Measurements from ENCODE around the gene ENPP5.

Gene ENPP5, protein sequence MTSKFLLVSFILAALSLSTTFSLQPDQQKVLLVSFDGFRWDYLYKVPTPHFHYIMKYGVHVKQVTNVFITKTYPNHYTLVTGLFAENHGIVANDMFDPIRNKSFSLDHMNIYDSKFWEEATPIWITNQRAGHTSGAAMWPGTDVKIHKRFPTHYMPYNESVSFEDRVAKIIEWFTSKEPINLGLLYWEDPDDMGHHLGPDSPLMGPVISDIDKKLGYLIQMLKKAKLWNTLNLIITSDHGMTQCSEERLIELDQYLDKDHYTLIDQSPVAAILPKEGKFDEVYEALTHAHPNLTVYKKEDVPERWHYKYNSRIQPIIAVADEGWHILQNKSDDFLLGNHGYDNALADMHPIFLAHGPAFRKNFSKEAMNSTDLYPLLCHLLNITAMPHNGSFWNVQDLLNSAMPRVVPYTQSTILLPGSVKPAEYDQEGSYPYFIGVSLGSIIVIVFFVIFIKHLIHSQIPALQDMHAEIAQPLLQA
- total RNA-seq, result 0 to 0.20 (median 0.06) reads per million in 18 experiments

DNA sequence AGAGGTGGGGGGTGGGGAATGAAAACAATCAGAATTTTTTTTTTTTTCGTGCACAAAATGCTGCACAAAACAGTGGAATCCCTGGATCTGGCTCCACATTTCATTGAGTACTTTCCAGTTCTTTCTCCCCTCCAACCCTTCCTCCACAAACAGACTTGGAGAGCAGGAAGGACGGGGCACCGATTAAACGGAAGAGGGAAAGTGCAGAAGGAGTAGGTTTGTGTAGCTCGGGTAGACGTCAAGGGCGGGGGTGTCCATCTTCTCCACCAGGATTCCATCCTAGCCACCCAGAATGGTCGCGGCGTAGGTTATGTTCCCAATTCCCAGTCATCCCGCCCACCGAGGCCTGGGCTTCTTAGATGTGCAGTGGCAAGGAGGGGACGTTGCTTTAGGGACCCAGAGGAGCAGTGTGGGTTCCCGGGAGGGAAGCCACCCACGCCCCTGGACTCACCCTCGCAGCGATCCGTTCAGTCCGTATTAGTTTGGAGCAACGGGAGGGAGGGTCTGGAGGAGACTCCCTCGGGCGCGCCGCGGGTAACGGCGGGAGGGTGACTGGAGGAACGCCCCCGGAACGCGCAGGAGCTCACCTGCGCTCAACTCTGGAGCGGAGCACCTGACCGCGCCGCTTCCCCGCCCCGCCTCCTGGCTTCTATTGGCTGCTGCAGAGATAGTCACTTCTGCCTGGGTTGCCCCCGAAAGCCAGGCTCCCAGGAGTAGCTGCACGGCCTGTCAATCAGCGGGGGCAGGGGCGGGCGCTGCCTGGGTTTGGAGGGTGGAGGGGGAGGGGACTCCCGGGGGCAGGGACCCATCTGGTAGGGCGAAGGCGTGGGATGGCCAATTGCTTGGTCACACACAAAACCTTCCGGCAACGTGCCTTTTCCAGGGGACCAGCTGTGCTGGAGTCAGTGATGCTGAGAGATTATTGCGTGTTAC, at the start of gene ENPP5:
ENPP5 (minus strand) TSS at position 624 of the 933 bp plus-strand sequence. CDS start 2,718 bp downstream, outside the sequence.
- DNase-seq, result no peak

DNA sequence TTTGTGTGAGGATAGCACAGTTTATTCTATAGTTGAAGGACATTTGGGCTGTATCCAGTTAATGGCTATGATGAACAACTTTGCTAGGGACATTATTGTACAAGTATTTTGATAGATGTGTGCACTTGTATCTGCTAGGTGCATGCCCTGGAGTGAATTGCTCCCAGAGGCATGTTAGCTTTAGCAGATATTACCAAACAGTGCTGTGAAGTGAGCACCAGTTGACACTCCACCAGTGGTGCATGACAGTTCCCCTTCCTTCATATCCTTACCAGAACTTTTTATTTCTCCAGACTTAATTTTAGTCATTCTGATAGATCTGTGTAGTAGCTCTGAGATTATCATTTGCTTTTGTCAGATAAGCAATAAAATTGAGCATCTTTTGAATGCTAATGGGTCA, 48.9 kb upstream of the ENPP5 start:
- DNase-seq, result no peak

DNA sequence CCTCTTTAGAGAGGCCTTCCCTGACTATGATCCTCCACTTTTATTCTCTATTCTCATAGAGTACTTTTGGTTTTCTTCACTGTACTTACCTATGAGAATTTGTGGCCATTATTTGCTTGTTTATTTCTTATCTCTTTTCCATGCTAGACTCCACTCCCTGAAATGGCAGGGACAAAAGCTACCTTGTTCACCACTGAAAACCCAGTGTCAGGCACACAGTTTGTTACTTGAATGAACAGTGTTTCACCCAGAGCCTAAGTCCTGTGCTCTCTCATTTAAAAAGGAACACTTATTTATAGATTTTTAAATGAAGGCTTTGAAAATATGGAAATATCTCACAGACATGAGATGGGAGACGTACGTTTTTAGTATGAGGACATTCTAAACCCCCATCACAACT, 47.7 kb upstream of the ENPP5 start:
- DNase-seq, result no peak

DNA sequence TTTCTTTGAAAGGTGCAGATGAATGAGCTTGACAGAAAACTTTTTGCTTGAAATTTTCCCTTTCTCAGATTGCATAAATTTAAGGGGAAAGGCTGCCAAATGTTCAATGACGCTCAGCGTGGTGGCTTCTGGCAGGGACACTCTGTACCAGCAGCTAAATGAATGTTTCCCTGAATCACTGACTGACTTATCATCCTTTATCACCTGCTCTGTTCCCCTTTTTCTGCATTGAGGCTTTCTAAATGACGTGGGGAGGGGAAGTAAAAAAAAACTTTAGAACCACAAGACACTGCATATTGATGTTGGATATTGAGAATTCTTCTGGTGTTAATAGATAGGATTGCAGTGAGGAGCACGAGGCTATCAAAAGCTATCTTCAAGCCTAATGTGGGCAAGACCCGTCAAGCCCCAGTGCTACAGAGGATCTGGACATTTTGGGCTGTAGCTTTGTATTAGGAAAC, 46.9 kb upstream of the ENPP5 start:
- peak in 1 of 2 donors; percentile 13 for DNase-seq

DNA sequence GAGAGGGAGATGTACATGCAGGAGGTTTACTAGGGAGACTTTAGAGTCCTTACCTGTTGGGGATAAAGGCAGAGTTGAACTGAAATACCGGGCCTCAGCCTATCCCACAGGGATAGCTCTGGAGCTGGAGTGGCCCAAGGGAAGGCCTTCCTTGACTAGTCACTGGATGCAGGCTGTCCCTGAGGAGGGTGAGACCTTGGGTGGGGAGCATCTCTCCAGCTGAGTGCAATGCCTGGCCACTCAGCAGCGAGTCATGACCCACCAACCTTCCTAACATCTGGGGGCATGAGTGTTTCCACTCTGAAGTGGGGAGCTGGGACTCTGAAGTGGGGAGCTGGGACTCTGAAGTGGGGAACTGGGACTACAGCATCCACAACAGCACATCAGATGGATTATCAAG, 46.1 kb upstream of the ENPP5 start:
- no peak for DNase-seq

DNA sequence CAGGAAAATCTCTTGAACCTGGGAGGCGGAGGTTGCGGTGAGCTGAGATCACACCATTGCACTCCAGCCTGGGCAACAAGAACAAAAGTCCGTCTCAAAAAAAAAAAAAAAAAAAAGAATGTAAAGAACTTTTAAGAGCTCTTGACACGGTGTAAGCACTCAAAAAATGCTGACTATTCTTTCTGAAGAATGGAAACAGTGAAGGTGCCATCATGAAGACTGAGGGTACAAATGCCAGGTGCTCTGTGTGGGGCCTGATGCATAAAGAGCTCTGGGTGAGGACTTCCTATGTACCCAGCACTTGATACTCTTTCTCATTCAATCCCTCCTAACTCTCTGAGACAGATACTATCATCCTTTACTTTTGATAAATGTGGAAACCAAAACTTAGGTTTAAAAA, 45.0 kb upstream of the ENPP5 start:
- DNase-seq, result no peak

DNA sequence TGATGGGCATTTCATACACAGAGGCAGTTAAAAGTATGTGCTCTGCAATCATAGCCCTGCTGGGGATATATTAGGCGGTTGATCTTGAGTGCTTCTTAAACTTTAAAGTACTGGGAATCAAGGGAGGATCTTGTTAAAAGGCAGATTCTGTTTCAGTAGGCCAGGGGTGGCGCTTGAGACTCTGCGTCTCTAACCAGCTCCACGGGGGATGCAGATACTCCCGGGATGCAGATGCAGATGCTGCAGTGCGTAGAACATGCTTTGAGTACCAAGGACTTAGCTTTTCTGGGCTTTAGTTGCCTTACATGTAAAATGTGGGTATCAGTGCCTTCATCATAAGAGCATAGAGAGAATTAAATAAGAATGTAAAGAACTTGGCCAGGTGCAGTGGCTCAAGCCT, 44.4 kb upstream of the ENPP5 start:
- no peak for DNase-seq

DNA sequence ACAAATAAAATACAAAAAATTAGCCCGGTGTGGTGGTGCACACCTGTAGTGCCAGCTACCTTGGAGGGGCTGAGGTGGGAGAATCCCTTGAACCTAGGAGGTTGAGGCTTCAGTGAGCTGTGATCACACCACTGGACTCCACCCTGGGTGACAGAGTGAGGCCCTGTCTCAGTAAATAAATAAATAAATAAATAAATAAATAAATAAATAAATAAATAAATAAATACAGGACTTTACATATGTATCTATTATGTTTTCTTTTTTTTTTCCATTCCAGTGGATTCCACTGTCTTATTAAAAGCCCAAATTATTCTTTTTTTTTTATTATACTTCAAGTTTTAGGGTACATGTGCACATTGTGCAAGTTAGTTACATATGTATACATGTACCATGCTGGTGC, 41.1 kb upstream of the ENPP5 start:
- no peak for DNase-seq

DNA sequence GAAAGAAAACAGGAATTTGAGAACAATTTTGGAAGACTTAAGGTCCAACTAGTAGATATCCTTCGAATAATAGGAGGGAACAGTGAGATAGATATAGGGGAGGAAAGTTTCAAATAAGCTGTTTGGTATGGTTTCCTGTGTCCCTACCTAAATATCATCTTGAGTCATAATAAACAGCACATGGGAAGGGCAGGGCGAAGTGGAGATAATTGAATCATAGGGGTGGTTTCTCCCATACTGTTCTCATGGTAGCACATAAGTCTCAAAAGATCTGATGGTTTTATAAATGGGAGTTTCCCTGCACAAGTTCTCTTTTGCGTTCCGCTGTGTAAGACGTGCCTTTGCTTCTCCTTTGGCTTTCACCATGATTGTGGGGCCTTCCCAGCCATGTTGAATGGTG, 39.5 kb upstream of the ENPP5 start:
- DNase-seq, result no peak

DNA sequence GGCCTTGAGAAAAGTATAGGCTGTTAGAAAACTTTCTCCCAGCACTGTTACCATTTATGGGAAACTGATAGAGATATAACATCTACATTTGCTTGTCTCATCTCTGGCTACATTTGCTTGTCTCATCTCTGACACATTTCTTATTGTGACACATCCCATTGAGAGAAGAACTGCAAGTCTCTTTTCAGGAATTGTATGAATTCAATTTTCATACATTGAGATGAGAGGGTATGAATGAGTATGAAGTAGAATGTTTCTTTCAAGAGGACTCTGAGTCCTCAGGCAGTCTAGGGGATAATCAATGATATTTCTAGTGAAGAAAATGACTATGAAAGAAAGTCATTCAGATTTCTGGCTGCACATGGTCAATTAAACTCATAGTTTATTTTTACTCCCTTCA, 37.5 kb upstream of the ENPP5 start:
- no peak for DNase-seq

DNA sequence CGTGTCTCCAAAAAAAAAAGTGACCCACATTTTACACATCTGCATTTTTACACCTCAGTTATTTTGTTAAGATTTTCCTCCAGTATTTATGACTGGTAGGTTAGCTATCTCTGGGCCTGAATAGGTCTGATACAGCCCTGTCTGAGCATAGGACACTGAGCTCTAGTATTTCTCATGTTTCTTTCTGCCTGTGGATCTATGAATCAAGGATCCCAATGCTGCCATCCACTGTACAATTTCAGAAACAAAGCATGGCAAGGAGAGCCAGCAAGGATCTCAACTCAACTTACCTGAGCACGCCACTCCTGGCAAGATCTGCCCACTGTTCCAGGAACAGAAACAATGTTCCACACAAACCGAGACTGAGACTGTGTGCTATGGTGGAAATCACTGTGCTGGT, 36.4 kb upstream of the ENPP5 start:
- DNase-seq, result no peak

DNA sequence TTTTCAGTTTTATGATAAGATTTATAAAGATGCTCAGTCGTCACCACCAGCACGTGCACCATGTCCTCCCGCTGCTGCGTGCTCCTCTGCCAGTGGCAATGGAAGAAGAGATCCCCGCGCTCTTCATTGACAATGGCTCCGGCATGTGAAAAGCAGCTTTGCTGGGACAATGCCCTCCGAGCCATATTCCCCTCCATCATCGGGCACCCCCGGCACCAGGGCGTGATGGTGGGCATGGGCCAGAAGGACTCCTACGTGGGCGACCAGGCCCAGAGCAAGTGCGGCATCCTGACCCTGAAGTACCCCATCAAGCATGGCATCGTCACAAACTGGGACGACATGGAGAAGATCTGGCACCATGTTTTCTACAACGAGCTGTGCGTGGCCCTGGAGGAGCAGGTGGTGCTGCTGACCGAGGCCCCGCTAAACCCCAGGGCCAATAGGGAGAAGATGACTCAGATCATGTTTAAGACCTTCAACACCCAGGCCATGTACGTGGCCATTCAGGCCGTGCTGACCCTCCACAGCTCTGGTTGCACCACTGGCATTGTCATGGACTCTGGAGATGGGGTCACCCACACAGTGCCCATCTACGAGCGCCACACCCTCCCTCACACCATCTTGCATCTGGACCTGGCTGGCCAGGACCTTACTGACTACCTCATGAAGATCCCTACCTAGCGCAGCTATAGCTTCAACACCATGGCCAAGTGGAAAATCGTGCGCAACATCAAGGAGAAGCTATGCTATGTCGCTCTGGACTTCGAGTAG, 34.3 kb upstream of the ENPP5 start:
- no peak for DNase-seq

DNA sequence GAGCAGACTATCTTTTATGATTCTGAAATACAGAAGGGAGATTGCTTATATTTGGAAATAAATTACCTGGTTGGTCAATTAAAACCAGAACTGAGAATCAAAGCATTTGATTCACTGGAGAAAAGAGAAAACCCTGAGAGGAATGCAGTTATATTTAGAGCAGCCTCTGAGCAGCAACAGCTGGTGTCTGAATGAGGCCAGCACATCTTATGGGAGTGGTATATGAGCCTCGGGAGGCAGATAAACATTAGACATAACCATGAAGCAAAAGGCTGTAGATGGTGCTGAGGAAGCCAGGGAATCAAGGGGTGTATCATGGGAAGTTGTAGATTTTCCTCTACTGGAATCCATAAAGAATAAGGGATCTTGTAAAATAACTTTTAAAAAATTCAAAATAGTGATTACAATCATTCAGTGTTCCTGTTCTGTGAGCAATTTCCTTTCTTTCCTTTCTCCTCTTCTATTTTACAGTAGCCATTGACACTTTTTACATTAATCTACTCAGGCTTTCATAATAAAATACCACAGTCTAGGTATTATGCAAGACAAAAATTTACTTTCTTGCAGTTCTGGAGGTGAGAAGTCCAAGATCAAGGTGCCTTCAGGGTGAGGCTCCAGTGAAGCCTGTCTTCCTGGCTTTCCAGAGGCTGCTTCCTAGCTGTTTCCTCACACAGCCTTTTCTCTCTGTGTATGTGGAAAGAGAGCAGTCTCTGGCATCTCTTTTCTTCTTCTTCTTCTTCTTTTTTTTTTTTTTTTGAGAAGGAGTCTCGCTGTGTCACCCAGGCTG, 32.8 kb upstream of the ENPP5 start:
- DNase-seq, result no peak

DNA sequence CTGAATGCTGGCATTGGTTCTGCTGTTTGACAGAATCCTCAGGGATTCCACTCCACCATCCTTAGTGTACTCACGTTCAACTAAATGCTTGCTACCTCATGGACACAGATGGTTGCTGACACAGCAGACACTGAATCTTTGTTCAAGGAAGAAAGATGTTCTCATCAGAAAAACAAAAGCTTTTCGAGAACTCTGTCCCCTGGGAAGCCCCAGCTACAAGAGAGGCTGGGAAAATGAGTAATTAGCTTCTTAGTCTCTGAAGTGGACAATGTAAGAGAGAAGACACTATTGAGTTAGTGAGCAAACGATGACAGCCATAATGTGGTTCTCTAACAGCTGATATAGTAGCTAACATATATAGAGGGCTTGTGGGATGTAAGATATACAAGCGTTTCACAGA, 30.9 kb upstream of the ENPP5 start:
- DNase-seq, result no peak

DNA sequence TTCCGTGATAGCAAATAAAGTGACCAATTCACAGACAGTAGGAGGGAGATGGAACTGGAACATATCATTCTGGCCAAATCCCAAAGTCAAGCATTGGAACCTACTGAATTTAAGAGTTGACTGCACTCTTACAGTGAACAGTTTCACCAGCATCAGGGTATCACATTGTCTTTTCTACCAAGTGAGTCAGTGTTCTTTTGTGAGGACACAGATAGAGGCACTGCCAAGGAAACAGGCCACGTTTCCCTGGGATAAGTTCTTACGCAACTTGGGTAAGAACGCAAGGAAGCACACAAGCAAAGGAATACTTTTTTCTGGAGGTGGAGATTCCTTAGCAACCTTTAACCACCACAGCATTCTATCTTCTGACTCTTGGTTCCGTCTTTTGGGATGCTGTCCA, 28.6 kb upstream of the ENPP5 start:
- no peak for DNase-seq

DNA sequence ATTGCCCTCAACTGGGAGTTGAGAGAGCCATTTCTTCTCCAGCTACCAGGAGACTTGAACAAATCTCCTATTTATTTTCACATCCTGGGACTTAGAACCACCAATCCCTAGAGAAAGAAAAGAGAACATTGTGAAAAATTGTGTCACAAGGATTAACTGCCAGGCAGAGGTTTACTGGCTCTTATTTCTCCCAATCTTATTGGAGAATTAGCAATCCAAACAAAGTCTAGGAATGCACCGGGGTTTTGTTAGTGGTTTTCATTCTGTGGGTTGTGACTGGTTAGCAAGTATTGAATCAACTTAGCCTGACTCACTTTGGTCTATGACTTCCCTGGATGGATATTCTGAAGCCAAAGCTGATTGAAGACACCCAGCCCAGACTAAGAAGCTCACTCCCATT, 21.2 kb upstream of the ENPP5 start:
- no peak for DNase-seq

DNA sequence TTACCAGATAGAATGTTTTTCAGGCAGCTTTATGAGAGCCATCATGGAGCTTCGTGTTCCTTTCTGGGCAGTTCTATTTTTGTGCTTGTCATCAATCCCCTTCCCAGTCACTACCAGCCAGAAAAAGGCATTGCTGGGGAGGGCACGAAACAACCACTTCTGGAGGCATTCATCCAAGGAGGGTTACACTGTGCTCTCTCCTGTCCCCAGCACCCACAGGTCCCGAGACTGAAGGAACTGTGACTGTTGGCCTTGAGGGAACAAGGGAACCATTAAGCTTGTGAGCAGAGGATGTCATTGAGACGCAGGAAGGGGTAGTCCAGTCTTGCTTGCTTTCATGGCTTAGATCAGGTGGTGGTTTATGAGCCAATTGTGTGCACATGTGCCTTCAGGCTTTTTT, 20.1 kb upstream of the ENPP5 start:
- no peak for DNase-seq

DNA sequence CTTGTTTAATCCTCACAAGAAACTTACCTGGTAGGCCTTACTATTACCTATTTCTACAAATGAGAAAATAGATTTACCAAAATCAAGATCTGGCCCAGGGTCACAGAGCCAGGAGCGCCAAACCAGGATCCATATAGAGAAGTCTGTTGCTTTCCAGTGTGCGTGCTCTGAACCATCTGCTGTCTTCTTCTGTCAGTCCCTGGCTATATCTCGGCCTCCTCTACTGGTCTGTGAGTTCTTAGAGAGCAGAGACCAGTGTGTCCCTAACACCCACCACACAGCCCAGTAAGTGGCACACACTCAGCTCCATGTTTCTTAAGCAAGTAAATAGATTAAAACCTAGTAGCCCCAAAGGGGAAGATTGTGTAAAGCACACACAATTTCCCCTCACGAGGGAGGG, 18.9 kb upstream of the ENPP5 start:
- no peak for DNase-seq

DNA sequence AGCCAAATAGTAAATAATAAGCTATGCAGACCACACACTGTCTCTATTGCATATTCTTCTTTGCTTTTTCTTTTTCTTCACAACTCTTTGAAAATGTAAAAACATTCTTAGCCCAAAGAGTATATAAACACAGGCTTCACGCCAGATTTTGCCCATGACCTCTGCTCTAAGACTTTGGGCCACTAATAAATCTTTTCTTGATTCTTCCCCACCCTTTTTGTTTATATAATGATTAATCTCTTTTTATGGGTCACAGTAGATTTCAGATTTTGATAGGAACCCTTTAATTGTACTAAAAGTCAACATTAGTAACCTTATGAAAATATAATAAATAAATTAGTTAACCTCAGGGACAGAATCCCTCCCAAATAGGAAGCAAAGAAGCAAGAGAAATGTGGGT, 15.8 kb upstream of the ENPP5 start:
- no peak for DNase-seq

DNA sequence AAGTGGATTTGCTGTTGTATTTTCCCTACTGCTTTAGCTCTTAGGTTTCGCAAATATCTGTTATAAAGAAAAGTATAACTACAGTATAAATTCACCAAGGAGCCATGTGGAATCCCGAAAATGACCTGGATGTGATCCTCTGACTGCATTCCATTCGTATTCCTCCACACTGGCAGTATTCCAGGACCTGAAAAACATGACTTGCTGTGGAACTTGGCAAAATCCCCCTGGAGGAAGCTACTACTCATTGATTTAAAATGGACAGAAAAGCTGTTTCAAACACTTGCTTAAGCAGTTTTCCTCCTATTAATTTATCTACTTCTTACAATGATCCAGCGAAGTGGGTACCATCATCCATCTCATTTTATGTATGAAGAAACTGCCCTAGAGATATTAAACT, 13.3 kb upstream of the ENPP5 start:
- DNase-seq, result no peak

DNA sequence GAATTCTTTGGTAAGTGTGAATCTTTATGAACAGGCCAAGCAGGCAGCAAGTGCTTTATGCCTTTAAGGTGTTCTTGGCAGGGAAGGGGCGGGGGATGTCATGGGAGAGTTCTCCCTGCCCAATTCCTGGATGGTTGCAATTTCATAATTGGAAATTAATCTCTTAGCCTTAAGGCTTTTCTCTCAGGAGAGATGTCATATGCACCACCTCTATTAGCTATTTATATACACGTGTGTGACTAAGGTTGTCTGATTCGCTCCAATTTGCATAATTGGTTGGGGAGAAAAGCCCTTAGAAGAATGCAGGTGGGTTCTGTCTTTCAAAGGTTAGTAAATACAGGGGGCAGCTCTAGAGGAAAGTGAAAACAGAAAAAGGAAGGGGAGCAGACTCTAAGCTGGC, 5.2 kb upstream of the ENPP5 start:
- DNase-seq, result no peak

DNA sequence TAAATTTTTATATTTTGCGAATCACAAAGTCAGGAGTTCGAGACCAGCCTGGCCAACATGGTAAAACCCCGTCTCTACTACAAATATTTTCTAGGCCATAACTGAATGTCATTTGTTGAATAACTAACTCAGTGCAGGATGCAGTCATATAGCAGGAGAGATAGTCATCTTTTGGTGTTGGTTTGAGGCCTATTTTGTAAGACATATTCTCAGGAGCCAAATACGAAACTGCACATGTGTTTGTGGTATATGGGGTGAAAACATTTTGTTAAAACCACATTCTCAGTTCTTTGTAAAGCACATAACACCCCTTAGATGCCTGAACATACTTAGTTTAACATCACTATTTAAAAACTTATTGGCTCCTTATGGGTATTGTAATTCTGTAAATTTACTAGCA, 4.7 kb upstream of the ENPP5 start:
- no peak for DNase-seq

Measured in inflammatory macrophage (primary cell).